ENCODE measurements around the gene RPL29. TPM values are rescaled to one million over a fixed set of nuclear protein-coding genes. Genes with fewer than 3 reads are reported as not detected.

Gene RPL29
- total RNA-seq, 1 experiment from 2014 or later, result 995 TPM

DNA sequence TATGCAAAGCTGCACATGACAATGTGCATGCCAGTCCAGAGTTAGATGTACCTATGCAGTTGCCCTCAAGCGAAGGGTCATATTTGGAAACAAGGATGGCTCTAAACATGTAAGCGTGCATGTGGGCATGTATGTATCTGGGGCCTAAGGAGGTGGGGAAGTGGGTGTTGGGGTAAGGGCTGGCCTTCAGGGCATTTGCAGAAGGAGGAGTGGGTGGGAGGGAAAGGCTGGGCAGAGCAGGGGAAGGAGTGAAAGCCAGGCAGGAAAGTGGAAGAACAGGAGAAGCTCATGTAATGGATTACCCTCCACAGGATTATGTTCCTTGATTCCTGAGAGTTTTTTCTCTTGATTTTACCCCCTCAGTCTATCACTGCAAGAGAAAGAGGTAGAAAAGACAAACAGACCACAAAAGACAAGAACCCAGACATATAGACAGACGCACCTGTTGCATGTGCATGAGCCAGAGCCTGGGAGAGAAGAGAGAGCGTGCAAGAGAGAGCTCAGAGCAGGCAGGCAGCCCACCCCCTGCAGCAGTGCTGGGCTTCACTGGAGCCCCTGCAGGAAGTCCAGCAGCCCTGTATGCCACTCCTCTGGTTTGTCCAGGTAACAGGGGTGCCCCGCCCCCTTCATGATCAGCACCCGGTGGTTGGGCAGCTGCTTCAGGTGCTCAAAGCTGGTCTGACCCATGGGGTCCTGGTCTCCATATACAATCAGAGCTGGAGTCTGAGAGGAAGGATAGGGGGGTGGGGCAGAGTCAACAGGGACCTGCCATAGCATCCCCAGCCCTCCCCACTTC is 26.6 kb downstream of the RPL29 start:
- H3K4me3 ChIP-seq (ENCODE audit: low read depth, low read length), result no peak overlapping the region
- DNase-seq, result peak in 1 of 2 experiments; percentile 33
- peak overlapping the region; percentile 86 for H3K4me3 Mint-ChIP-seq (ENCODE audit: unreplicated experiment)

DNA sequence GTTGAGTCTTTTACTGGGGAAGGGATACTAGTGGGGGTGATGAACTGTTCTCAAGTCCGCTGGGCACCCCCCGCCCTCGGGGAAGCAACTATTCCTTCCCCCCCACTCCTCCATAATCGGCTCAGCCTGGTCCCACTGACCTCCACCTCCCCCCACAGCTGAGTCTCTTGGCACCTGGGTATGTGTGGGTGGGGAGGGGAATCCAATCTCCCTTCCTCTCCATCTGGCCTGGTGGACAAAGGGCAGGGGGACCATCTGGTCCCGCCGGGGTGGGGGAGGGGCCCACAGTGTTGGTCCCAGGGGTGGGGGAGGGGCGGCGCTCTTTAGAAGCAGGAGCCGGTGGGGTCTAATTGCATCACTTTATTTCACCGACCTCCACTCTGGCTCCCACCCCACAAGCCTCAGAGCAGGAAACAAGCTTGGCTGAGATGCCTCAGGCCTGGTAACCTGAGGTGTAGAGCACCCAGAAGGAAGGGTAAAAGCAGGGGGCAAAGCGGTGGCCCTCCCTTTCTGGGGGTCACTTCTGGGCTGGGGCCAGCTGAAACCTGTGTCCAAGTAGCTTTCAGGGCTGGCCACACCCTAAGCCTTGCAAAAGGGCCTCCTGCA is 27.4 kb downstream of the RPL29 start:
- BruUV-seq (replicated peaks), result no TSS peak
- intact Hi-C loops (cut with micrococcal nuclease; ENCODE audit: unreplicated experiment), result loop anchor here (2.0 kb wide), 1 partner anchor 15 kb away; the partner anchor contains the start of gene ACY1
- H3K27me3 ChIP-seq (replicated peaks; ENCODE audit: control insufficient read depth, insufficient read depth, low read length), result no peaks in the 10 kb centered on the region
- ChIA-PET POLR2A (interaction anchor here (1.0 to 1.6 kb wide), 2 partner anchors 14 to 468 kb away, joined by 9 to 11 read pairs; partner anchors contain the start of genes ACY1 and DCAF1), CTCF (interaction anchor here (1.5 kb wide), 1 partner anchor 14 kb away, joined by 8 read pairs; the partner anchor contains the start of gene ACY1)
- H3K4me3 Mint-ChIP-seq (ENCODE audit: unreplicated experiment), result peak overlapping the region; percentile 86
- no peaks in the 10 kb centered on the region for H3K36me3 ChIP-seq (ENCODE audit: control insufficient read depth, insufficient read depth, low read length)
- no peaks in the 10 kb centered on the region for H3K9me3 ChIP-seq
- H3K27ac Mint-ChIP-seq (ENCODE audit: unreplicated experiment), result peak overlapping the region; percentile 79
- peaks cover 13% of the 10 kb centered on the region for H3K4me1 ChIP-seq
- H3K9me3 Mint-ChIP-seq (ENCODE audit: unreplicated experiment), result no peaks in the 10 kb centered on the region
- peak in 1 of 2 experiments; percentile 31 for DNase-seq
- peaks cover 20% of the 10 kb centered on the region for H3K4me1 Mint-ChIP-seq (ENCODE audit: low read depth, unreplicated experiment)
- peak overlapping the region; percentile 53 for H3K4me3 ChIP-seq (ENCODE audit: low read depth, low read length)
- peaks cover 12% of the 10 kb centered on the region for H3K36me3 Mint-ChIP-seq (ENCODE audit: insufficient read depth, unreplicated experiment)
- no peaks in the 10 kb centered on the region for H3K27me3 Mint-ChIP-seq (ENCODE audit: insufficient read depth, unreplicated experiment)
- TF ChIP-seq, protein P1, sequence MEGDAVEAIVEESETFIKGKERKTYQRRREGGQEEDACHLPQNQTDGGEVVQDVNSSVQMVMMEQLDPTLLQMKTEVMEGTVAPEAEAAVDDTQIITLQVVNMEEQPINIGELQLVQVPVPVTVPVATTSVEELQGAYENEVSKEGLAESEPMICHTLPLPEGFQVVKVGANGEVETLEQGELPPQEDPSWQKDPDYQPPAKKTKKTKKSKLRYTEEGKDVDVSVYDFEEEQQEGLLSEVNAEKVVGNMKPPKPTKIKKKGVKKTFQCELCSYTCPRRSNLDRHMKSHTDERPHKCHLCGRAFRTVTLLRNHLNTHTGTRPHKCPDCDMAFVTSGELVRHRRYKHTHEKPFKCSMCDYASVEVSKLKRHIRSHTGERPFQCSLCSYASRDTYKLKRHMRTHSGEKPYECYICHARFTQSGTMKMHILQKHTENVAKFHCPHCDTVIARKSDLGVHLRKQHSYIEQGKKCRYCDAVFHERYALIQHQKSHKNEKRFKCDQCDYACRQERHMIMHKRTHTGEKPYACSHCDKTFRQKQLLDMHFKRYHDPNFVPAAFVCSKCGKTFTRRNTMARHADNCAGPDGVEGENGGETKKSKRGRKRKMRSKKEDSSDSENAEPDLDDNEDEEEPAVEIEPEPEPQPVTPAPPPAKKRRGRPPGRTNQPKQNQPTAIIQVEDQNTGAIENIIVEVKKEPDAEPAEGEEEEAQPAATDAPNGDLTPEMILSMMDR (IDR thresholded peaks at IDR 0.05; ENCODE audit: insufficient read depth in 1 of 2, low read depth in 1 of 2, low read length in 1 of 2, severe bottlenecking in 1 of 2, unreplicated experiment in 1 of 2), result no peak

More for the DNA sequence above, 26.6 kb downstream of the RPL29 start:
- ChIA-PET CTCF (interaction anchor here (0.8 kb wide), 1 partner anchor 14 kb away, joined by 3 read pairs; no protein-coding TSS in a partner anchor), POLR2A (interaction anchor here (1.0 kb wide), 1 partner anchor 14 kb away, joined by 3 read pairs; the partner anchor contains the start of gene ACY1)
- no peaks in the 10 kb centered on the region for H3K27me3 Mint-ChIP-seq (ENCODE audit: insufficient read depth, unreplicated experiment)
- peaks cover 19% of the 10 kb centered on the region for H3K36me3 Mint-ChIP-seq (ENCODE audit: insufficient read depth, unreplicated experiment)
- peaks cover 20% of the 10 kb centered on the region for H3K4me1 Mint-ChIP-seq (ENCODE audit: low read depth, unreplicated experiment)
- H3K27ac Mint-ChIP-seq (ENCODE audit: unreplicated experiment), result peak overlapping the region; percentile 79
- H3K9me3 ChIP-seq, result no peaks in the 10 kb centered on the region
- no peaks in the 10 kb centered on the region for H3K36me3 ChIP-seq (ENCODE audit: control insufficient read depth, insufficient read depth, low read length)
- H3K9me3 Mint-ChIP-seq (ENCODE audit: unreplicated experiment), result no peaks in the 10 kb centered on the region
- no TSS peak for BruUV-seq (replicated peaks)
- TF ChIP-seq, protein P1 (IDR thresholded peaks at IDR 0.05; ENCODE audit: insufficient read depth in 1 of 2, low read depth in 1 of 2, low read length in 1 of 2, severe bottlenecking in 1 of 2, unreplicated experiment in 1 of 2), result no peak
- no peaks in the 10 kb centered on the region for H3K27me3 ChIP-seq (replicated peaks; ENCODE audit: control insufficient read depth, insufficient read depth, low read length)
- peaks cover 13% of the 10 kb centered on the region for H3K4me1 ChIP-seq
- intact Hi-C loops (cut with micrococcal nuclease; ENCODE audit: unreplicated experiment), result loop anchor here (2.0 kb wide), 1 partner anchor 14 kb away; the partner anchor contains the start of gene ACY1
